SK-N-DZ (cell line): ENCODE results near the gene DCST1.

Experiments used
- DNase-seq: peaks from one replicate; pipeline ENCODE4 v3.0.0-alpha.2; 2015; ENCODE audit warnings: low spot score

DCST1 gene

DNA sequence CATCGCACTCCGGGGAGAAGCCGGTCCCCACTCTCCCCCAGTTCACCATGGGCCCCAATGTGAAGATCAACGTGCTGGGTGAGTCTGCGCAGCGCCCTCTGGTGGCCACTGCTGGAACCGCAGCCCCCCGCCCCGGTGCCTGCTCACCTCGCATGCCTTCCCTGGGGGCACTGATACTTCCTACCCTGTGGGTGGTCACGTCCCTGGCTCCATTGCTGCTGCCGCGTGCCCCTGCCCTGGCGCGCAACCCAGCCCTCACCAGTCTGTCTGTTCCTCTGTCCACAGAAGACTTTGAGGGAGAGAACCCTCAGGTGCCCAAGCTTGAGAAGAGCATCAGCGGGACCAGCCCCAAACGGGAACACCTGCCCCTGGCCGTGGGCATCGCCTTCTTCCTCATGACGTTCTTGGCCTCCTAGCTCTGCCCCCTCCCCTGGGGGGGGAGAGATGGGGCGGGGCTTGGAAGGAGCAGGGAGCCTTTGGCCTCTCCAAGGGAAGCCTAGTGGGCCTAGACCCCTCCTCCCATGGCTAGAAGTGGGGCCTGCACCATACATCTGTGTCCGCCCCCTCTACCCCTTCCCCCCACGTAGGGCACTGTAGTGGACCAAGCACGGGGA, 52.6 kb downstream of the DCST1 start:
- peak; percentile 70 for DNase-seq

GRCh38 chr1:155086856-155087535, 53.4 kb downstream of the DCST1 start:
- no peak for DNase-seq

DNA sequence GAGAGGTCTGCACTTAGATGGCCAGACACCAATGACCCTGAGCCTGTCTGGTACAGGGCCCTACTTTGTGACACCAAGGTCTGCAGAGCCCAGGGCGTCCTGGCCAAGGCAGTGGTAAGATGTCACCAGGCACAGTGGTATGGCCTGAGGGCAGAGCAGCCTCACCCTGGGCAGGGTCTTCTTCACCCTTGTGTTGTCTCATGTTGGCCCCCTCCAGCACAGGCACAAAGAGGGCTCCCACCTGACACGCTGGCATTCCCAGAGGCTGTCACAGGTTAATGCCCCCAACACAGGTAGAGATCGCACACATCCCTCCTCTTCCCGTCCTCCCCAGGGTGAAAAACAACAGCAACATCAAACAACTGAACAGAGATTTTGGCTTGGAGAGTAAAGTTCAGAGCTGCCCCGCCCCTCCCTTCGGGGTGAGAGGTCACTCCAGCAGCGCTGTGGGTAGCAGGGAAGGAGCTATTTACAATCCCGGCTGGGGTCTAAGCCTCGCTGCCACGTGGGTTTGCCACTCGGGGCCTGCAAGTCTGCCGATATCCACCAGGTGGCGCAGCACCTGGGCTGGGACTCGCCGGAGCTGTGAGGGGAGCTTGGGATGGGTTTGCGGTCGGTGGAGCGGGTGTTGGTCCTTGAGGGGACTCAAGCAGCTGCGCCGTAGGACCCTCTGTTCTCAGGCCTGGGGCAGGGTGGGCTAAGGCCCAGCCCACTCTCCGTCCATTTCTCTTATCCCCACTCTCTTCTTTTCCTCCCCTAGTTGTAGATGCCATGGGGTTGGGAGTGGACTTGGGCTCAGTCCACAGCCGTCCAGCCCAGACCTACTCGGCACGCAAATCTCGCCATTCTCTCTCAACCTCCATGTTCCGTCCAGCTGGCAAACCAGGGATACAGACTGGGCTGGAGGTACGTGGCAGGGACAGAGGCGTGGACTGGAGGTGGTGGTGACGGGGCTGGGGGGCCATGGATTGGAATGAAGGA, 57.7 kb downstream of the DCST1 start:
- peak; percentile 89 for DNase-seq

DNA sequence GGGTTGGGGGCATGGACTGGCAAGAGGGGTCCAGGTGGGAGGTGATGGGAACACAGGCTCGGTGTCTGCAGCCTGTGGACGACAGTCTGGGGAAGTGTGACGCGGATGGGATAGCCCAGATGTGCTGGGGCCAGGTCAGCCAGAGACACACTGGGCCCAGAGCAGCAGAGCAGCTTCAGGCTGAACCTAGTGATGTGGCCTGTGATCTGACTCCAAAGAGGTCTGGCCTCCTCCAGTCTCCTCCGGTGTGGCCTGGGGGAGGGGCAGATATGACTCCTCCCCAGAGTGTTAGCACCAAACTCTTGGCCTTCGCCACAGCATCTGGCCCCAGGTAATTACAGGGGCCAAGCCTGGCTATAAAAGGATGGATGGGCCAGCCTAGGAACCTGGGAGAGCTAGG, 58.5 kb downstream of the DCST1 start:
- DNase-seq: no peak

- DNase-seq: no peak
These were observed 59.0 kb downstream of the DCST1 start for GRCh38 chr1:155092641-155093040.

DNA sequence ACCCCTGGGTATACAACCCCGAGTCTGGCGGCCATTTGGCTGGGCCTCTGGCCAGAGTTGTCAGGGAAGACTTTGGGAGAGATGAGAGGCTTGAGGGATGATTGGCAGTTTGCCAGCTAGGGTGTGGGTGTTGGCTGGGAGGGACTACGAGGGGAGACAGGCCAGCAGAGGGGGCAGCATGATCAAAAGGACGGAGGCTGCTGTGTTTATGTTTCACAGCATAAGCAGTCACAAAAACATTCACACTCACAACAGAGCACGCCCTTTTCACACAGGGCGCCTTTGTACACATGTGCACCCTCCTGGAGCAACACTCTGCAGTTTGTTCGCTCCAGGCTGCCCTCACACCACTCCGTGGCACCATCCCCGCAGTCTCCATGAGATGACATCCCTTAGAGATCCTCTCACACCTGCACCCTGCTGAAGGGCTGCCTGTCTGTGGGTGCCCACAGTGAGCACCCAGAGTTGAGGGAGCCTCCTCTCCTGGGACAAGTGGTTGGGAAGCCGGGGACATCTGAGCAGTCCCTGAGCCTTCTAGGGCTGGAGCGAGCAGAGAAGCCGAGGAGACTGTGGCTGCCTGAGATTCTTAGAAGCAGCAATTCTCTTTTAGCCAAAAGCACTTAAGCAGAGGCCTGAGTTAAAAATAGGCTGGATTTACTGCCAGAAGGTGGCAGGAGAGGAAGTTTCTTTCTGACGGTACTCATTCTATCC, 60.4 kb downstream of the DCST1 start:
- peak; percentile 78 for DNase-seq

DNA sequence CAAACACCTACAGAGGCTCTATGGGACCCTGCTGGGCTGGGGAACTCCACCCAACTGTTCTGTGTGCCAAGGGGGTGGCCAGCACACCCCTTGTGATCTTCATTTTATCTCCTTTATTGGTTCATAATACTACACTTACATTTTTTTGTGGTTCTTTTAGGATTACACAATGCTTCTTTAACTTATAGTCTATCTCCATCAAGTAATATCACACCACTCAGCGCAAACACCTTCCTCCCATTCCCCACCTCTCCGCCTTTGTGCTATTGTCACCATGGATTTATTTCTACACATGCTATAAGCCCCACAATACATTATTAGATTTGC, 61.0 kb downstream of the DCST1 start:
- DNase-seq: no peak

DNA sequence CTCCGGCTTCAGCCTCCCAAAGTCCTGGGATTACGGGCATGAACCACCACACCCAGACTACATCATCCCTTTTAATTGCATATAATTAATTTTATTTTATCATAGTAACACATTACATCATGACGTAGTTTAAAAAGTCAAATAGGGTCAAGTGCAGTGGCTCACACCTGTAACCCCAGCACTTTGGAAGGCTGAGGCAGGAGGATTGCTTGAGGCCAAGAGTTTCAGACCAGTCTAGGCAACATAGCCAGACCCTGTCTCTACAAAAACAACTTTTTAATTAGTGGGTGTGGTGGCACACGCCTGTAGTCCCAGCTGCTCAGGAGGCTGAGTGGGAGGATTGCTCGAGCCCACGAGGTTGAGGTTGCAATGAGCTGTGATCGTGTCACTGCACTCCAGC, 65.7 kb downstream of the DCST1 start:
- no peak for DNase-seq
